HCT116 (cell line): ENCODE data around the gene DEPDC4.

Experiments
- CEBPB ChIP-seq: IDR thresholded peaks from 2 replicates; pipeline ENCODE4 v1.6.1; 2012; ENCODE audit warnings: low read depth
- CTCF ChIP-seq, 3 experiments: fragments of 200-600 bp in 1 of 3; sonication (generic) in 1 of 3; IDR thresholded peaks in 2 of 3; conservative IDR thresholded peaks in 1 of 3; 2 replicates each; pipeline ENCODE4 v1.5.1; 2012 to 2017; ENCODE audit warnings: low read depth in 2 of 3, low read length in 2 of 3, antibody characterized with exemption in 1 of 3, borderline replicate concordance in 1 of 3, control low read depth in 1 of 3, mild to moderate bottlenecking in 1 of 3, mixed read lengths in 1 of 3, mixed run types in 1 of 3, moderate library complexity in 1 of 3; ENCODE audit not compliant: insufficient read depth in 1 of 3
- EGR1 ChIP-seq: IDR thresholded peaks from 2 replicates; pipeline ENCODE4 v1.6.1; 2012; ENCODE audit warnings: low read depth
- ELF1 ChIP-seq: IDR thresholded peaks from 2 replicates; pipeline ENCODE4 v1.6.1; 2012; ENCODE audit warnings: low read depth, borderline replicate concordance
- EZH2 ChIP-seq: fragments of 200-600 bp; sonication (generic); IDR thresholded peaks from 2 replicates; pipeline ENCODE4 v1.6.1; 2017; ENCODE audit warnings: antibody characterized with exemption, mixed run types
- POLR2AphosphoS5 ChIP-seq: IDR thresholded peaks from 2 replicates; pipeline ENCODE4 v1.6.1; 2011; ENCODE audit warnings: mild to moderate bottlenecking, low read depth, low read length, moderate library complexity
- REST ChIP-seq: IDR thresholded peaks from 2 replicates; pipeline ENCODE4 v1.6.1; 2012; ENCODE audit warnings: low read depth
- SP1 ChIP-seq: IDR thresholded peaks from 2 replicates; pipeline ENCODE4 v1.6.1; 2012; ENCODE audit warnings: low read depth

GRCh38 chr12:100249941-100250340 lies 16.9 kb downstream of the DEPDC4 start:
- TF ChIP-seq EGR1: no peak
- TF ChIP-seq EZH2: no peak
- no peak for TF ChIP-seq POLR2AphosphoS5
- no peak for TF ChIP-seq ELF1
- no peak for TF ChIP-seq CEBPB
- no peak for TF ChIP-seq CTCF (IDR thresholded peaks at IDR 0.05 in 2 of 3, conservative IDR thresholded peaks at IDR 0.05 in 1 of 3; ENCODE audit: borderline replicate concordance in 1 of 3, insufficient read depth in 1 of 3, low read depth in 2 of 3, low read length in 2 of 3)
- no peak for TF ChIP-seq REST
- no peak for TF ChIP-seq SP1
